OCI-M1 (cell line): ENCODE measurements around the gene FNDC5.
A peak's percentile ranks its signal among the peaks of the same experiment; 100 is the strongest.
"Not testable (repeated sequence)": the region's sequence is repeated elsewhere in the genome, so short reads cannot be mapped to it uniquely, and the experiment has no call there.

Experiments used
- DNase-seq: peaks from one replicate; lab custom pipeline; 2025; lab: John Stamatoyannopoulos, UW

FNDC5 gene

GRCh38 chr1:32870615-32871363, at the start of gene FNDC5:
FNDC5 (minus strand) TSS chr1:32870912.
- no peak for DNase-seq

- DNase-seq = peak; percentile 91
Measured at GRCh38 chr1:32919811-32920733, 49.4 kb upstream of the FNDC5 start.

GRCh38 chr1:32918179-32918578, 47.5 kb upstream of the FNDC5 start:
- DNase-seq = no peak

GRCh38 chr1:32917521-32917920, 46.8 kb upstream of the FNDC5 start:
- no peak for DNase-seq

GRCh38 chr1:32915766-32916706, 45.3 kb upstream of the FNDC5 start:
- DNase-seq = no peak

GRCh38 chr1:32910319-32910718, 39.6 kb upstream of the FNDC5 start:
- no peak for DNase-seq

- DNase-seq = peak; percentile 24
Measured at GRCh38 chr1:32907435-32907834, 36.7 kb upstream of the FNDC5 start.

- DNase-seq = no peak
Measured at GRCh38 chr1:32906654-32907053, 35.9 kb upstream of the FNDC5 start.

GRCh38 chr1:32905588-32905987, 34.9 kb upstream of the FNDC5 start:
- DNase-seq = not testable (repeated sequence)

GRCh38 chr1:32904797-32905196, 34.1 kb upstream of the FNDC5 start:
- no peak for DNase-seq

- no peak for DNase-seq
Measured at GRCh38 chr1:32903991-32904785, 33.5 kb upstream of the FNDC5 start.

- DNase-seq = no peak
Measured at GRCh38 chr1:32902535-32902920, 31.8 kb upstream of the FNDC5 start.

GRCh38 chr1:32901823-32902534, 31.3 kb upstream of the FNDC5 start:
- DNase-seq = no peak

GRCh38 chr1:32900956-32901822, 30.5 kb upstream of the FNDC5 start, which contains the start of gene TMEM54:
TMEM54 (minus strand) TSS chr1:32901389; CDS start chr1:32901238, 151 bp downstream.
- DNase-seq = no peak

- DNase-seq = no peak
Measured at GRCh38 chr1:32900371-32900955, 29.8 kb upstream of the FNDC5 start.

GRCh38 chr1:32899586-32900296, 29.0 kb upstream of the FNDC5 start:
- DNase-seq = no peak

GRCh38 chr1:32898958-32899357, 28.2 kb upstream of the FNDC5 start:
- no peak for DNase-seq

GRCh38 chr1:32898056-32898455, 27.3 kb upstream of the FNDC5 start:
- DNase-seq = no peak
